ENCODE measurements around the gene NME9.

Gene NME9

GRCh38 chr3:138336454-138336999, 6.9 kb upstream of the NME9 start:
- DNase-seq (ENCODE audit: extremely low read depth in 1 of 2, low read depth in 1 of 2) = no peak

DNA sequence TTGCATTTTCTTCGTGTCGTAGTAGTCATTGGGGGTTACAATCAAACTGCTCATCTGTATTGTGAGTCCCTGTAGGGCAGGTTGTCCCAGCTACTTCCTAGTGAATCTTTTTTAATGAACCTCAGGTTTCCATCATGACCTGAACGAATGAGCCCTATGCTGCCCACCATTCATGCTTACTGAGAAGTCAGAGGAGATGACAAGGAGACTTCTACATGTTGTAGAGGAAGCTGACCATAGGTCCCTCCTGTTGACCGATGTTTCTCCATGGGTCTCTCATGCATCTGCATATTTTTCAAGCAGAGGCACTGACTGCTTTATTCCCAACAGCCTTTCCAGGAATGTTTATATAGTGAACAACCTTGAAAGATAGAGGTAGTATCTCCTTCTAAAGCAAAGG, 5.0 kb upstream of the NME9 start:
- DNase-seq (ENCODE audit: extremely low read depth in 1 of 2, low read depth in 1 of 2) = no peak

DNA sequence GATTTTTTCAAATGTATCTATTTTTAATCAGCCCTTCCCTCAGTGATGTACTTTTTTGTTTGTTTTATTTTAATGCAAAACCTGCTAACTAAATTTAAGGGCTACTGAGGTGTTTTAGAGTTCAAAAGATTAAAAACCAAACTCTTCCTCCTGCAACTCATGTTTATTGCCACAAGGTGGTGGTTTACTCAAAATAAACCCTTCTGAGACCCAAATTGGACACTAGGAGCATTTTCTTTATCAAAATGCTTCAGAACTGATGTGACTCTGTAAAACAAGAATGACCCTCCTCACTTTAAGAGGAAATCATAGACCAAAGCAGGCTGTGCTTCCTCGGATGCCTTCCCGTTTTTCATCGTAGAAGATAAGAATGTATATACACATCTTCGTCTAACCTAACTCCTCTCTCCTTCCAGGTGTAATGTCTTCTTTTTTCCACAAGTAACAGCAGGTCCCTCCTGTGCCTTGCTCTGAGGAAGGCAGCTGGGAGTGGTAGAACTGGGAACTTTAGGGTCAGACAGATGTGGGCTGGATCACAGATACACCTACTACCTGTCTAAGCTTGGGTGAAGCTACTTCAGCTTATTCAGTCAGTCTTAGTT, 2.9 kb upstream of the NME9 start:
- no peak for DNase-seq (ENCODE audit: extremely low read depth in 1 of 2, low read depth in 1 of 2)

DNA sequence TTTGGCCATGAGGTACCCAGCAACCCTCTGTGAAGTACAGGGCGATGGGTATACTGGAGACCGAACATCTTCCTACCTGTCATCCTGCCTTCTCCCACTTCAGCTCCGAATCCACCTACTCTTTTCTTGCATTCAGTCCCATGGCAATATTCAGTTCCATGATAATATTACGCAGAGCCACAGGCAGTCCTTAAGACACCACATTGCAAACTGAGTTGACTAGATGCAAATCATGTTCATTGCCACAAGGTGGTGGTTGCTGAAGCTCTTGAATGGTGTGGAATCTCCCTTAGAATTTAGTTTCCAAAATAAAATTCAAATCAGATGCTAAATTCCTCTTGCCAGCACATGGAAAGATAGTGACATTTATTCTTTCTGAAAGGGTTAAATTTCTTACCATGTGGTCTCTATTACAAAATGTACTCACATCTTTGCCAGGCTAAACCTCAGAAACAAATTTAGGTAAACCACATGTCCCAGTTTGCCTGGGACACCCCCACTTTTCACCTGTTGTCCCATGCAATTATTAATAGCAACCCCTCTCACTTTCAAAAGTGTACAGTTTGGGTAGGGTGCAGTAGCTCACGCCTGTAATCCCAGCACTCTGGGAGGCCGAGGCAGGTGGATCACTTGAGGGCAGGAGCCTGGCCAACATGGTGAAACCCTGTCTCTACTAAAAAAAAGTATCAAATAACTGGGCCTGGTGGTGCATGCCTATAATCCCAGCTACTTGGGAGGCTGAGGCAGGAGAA, 1.7 kb upstream of the NME9 start:
- DNase-seq (ENCODE audit: extremely low read depth in 1 of 2, low read depth in 1 of 2) = no peak

- DNase-seq (ENCODE audit: extremely low read depth in 1 of 2, low read depth in 1 of 2) = no peak
Measured at GRCh38 chr3:138329984-138330293, 288 bp upstream of the NME9 start.

DNA sequence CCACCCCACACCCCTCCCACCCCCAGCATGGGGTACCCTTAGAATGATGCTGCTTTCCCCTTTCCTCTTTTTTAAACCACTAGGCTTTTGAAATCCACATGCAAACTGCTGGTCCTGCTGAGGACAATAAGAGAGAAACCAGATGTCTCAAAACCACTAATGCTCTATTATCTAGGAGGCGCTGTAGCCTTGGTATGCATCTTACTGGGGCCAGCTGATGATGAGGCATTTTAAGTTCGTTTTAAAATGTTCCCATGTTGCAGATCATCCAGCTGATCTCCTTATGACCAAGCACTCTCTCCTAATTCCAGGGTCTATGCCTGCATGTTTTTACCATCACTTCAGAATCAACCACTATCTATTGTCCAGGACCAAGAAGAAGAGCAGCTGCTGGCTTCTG, 1.3 kb downstream of the NME9 start:
- DNase-seq (ENCODE audit: extremely low read depth in 1 of 2, low read depth in 1 of 2) = no peak

- no peak for DNase-seq (ENCODE audit: extremely low read depth in 1 of 2, low read depth in 1 of 2)
Measured at GRCh38 chr3:138327831-138328230, 1.8 kb downstream of the NME9 start.

DNA sequence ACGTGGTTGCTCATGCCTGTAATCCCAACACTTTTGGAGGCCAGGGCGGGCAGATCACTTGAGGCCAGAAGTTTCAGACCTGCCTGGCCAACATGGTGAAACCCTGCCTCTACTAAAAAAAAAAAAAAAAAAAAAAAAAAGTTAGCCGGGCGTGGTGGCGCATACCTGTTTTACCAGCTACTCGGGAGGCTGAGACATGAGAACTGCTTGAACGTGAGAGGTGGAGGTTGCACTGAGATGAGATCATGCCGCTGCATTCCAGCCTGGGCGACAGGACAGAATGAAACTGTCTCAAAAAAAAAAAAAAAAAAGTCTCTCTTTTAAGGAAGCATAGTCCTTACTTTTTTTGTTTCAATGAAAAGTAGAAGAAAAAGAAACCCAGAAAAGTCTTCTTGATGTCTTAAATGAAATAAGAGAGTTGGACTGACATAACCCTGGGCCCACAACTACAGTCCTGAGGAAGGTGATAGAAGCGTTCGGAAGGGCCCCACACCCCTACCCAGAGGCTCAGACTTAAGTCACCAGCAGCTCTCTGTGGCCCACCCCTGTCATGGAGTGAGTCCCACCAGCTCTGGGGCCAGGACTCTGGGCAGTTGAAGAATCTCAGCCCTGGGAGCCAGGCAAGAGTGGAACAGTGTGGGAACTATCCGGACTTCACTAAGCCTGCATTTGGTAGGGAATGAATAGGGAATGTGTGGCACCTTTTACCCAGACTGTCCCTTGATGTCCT, 2.6 kb downstream of the NME9 start:
- DNase-seq (ENCODE audit: extremely low read depth in 1 of 2, low read depth in 1 of 2) = no peak

- DNase-seq (ENCODE audit: extremely low read depth in 1 of 2, low read depth in 1 of 2) = no peak
Measured at GRCh38 chr3:138325990-138326389, 3.7 kb downstream of the NME9 start.

DNA sequence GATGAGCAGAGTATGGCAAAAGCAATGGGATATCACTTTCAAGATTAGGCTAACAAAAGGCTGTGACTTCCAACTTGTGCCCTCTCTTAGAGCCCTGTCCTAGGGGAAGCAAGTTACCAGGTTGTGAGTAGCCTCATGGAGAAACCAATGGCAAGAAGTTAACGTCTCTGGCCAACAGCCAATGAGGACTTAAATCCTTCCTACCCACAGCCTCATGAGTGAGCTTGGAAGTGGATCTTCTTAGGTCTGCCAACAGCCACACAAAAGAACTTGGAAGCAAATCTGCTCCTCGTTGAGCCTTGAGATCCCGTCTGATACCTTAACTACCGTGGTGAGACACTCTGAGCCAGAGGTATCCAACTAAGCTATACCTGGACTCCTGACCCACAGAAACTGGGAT, 5.7 kb downstream of the NME9 start:
- DNase-seq (ENCODE audit: extremely low read depth in 1 of 2, low read depth in 1 of 2) = no peak

DNA sequence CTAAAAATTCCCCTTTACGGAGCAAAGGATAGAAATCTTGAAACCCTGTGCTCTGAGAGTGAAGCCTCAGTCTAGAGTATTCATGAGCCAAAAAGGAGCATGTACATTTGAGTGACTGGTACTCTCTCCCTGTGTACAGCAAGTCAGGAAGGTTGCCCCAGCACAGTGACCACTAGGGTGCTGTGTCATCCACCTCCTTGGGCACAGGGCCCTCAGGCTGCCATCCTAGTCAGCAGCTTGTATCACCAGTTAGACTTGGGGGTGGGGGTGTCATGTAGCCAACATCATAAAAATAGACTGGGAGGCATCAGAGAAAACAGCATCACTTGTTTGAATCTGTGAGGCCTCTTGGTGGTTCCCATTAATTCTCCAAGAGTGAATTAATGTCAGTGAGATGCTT, 12.0 kb downstream of the NME9 start:
- DNase-seq (ENCODE audit: extremely low read depth in 1 of 2, low read depth in 1 of 2) = no peak

DNA sequence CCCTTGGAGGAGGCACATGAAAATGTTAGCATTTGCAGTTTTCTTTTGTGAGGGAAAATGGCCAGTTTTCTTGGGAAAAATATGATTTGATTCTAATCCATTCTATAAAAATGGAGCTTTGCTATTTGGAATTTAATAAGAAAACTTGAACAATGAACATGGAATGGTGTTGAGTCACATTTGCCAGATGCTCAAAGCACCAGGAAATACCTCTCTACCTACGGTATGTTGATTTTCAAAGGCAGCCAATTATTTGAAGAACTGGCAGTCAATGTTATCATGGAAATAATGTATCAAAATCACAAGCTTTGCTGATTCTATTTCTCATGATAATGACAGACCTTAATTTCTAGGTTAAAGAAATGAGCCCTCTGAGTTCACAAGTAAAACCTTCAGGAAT, 14.9 kb downstream of the NME9 start:
- DNase-seq (ENCODE audit: extremely low read depth in 1 of 2, low read depth in 1 of 2) = no peak

DNA sequence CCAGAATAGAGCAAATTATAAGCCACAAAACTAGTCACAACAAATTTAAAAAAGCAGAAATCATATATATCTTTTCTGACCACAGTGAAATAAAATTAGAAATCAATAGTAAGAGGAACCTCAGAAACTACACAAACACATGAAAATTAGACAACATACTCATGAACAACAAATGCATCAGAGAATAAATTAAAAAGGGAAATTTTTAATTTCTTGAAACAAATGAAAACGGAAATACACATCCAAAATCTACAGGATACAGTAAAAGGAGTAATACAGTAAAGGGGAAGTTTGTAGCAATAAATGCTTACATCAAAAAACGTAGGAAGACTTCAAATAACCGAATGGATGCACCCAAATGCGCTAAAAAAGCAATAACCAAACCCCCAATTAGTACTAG, 19.2 kb downstream of the NME9 start:
- DNase-seq (ENCODE audit: extremely low read depth in 1 of 2, low read depth in 1 of 2) = no peak

GRCh38 chr3:138308783-138309182, 20.9 kb downstream of the NME9 start:
- no peak for DNase-seq (ENCODE audit: extremely low read depth in 1 of 2, low read depth in 1 of 2)

DNA sequence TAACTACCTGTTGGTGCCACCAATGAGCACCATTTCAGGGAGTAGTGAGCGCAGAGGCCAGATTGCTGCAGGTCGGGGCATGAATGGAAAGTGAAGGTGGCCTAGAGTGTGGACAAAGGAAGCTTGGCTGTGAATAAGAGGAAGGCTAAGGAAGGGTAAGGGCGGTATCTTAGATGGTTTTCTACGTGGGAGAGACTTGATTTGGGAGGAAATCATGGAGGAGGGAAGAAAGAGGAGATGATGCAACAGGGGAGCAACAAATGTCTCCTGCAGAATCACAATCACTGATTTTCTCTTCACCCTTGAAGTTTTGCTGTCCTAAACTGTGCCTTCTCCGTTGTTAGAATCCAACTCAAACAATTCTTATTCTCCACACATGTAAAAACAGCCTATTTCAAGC, 21.8 kb downstream of the NME9 start:
- DNase-seq (ENCODE audit: extremely low read depth in 1 of 2, low read depth in 1 of 2) = no peak

GRCh38 chr3:138303474-138303873, 26.2 kb downstream of the NME9 start:
- no peak for DNase-seq (ENCODE audit: extremely low read depth in 1 of 2, low read depth in 1 of 2)

GRCh38 chr3:138300647-138301046, 29.0 kb downstream of the NME9 start:
- no peak for DNase-seq (ENCODE audit: extremely low read depth in 1 of 2, low read depth in 1 of 2)

DNA sequence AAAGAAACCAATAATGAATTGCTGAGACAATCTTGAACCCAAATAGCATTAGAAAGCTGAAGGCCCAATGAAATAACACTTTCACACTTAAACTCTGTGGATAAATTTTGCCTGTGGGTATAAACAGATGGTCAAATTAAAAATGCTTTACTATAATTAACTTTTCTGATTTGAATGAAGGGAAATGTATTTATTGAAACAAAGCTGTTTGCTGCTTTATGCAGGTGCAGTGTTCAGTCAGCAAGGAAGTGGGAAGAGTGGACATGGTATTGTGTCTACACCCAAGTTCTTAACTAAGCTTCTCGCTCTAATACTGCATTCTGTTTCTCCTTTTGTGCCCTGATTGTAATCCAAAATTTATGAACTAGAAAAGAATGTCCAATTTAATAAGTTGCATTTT, 31.8 kb downstream of the NME9 start:
- DNase-seq (ENCODE audit: extremely low read depth in 1 of 2, low read depth in 1 of 2) = no peak

- DNase-seq (ENCODE audit: extremely low read depth in 1 of 2, low read depth in 1 of 2) = no peak
Measured at GRCh38 chr3:138297059-138297607, 32.5 kb downstream of the NME9 start.

- DNase-seq (ENCODE audit: extremely low read depth in 1 of 2, low read depth in 1 of 2) = no peak
Measured at GRCh38 chr3:138296639-138297038, 33.0 kb downstream of the NME9 start.

- no peak for DNase-seq (ENCODE audit: extremely low read depth in 1 of 2, low read depth in 1 of 2)
Measured at GRCh38 chr3:138289701-138290100, 40.0 kb downstream of the NME9 start.

GRCh38 chr3:138289260-138289659, 40.4 kb downstream of the NME9 start:
- DNase-seq (ENCODE audit: extremely low read depth in 1 of 2, low read depth in 1 of 2) = no peak

Measured in activated CD8-positive, alpha-beta memory T cell treated with anti-CD3 and anti-CD28 coated beads for 1 hour (primary cell).